IMR-90 (cell line): Measurements from ENCODE around the gene ERBB4. TPM values are rescaled to one million over a fixed set of nuclear protein-coding genes. Genes with fewer than 3 reads are reported as not detected.

Experiments used
- ATAC-seq: fragments of 200-7000 bp; cut with Tn5 transposase; 2 replicates; pipeline ENCODE4 v1.9.1; 2020; ENCODE audit warnings: low read depth, mild to moderate bottlenecking, moderate library complexity
- BruUV-seq: library from RNA; stranded (reverse); fragments of 400-500 nt; replicated peaks from 2 replicates; lab custom pipeline; 2021; lab: Mats Ljungman, UMichigan
- CTCF ChIA-PET: fragments of 300-600 bp; formaldehyde crosslinking; extraction: SDS; loops from one replicate; lab custom pipeline; 2021; ENCODE audit warnings: antibody characterized with exemption; lab: Yijun Ruan, JAX
- POLR2A ChIA-PET: fragments of 300-600 bp; sonication (Branson Sonifier 250); formaldehyde crosslinking; loops from one replicate; lab custom pipeline; 2022; ENCODE audit warnings: antibody characterized with exemption; ENCODE audit not compliant: unreplicated experiment; lab: Charles Lee
- DNase-seq: peaks from one replicate; pipeline ENCODE4 v3.0.0; 2013
- H2AFZ ChIP-seq: replicated peaks from 2 replicates; pipeline ENCODE3; 2013; ENCODE audit warnings: low read length, mild to moderate bottlenecking; ENCODE audit not compliant: poor library complexity
- H2AK5ac ChIP-seq: 2 replicates; pipeline ENCODE4 v1.6.1; 2013; ENCODE audit warnings: low read depth, low read length, inconsistent platforms
- H2AK9ac ChIP-seq: replicated peaks from 2 replicates; pipeline ENCODE3; 2013; ENCODE audit warnings: mild to moderate bottlenecking, low read depth, low read length, moderate library complexity; ENCODE audit not compliant: poor library complexity
- H2BK120ac ChIP-seq: 2 replicates; pipeline ENCODE4 v1.6.1; 2013; ENCODE audit warnings: low read depth, low read length, inconsistent platforms
- H2BK15ac ChIP-seq: 3 replicates; pipeline ENCODE4 v1.6.1; 2013; ENCODE audit warnings: low read depth, low read length, inconsistent platforms
- H2BK20ac ChIP-seq: 2 replicates; pipeline ENCODE4 v1.6.1; 2013; ENCODE audit warnings: low read depth, mild to moderate bottlenecking, inconsistent platforms, low read length, moderate library complexity
- H2BK5ac ChIP-seq: 2 replicates; pipeline ENCODE4 v1.6.1; 2013; ENCODE audit warnings: mild to moderate bottlenecking, low read depth, low read length, inconsistent platforms; ENCODE audit not compliant: poor library complexity, severe bottlenecking
- H3K14ac ChIP-seq: replicated peaks from 2 replicates; pipeline ENCODE4 v1.6.1; 2013; ENCODE audit warnings: low read depth, low read length, inconsistent platforms
- H3K18ac ChIP-seq: 2 replicates; pipeline ENCODE4 v1.6.1; 2013; ENCODE audit warnings: low read depth, low read length, control low read depth
- H3K23ac ChIP-seq: 2 replicates; pipeline ENCODE4 v1.6.1; 2013; ENCODE audit warnings: low read depth, low read length, inconsistent platforms
- H3K27ac ChIP-seq: 2 replicates; pipeline ENCODE4 v1.5.1; 2013; ENCODE audit warnings: mild to moderate bottlenecking, control low read depth, low read length; ENCODE audit not compliant: insufficient read depth
- H3K27me3 ChIP-seq: 2 replicates; pipeline ENCODE4 v1.6.1; 2013; ENCODE audit warnings: low read length; ENCODE audit not compliant: control insufficient read depth, insufficient read depth
- H3K36me3 ChIP-seq: 2 replicates; pipeline ENCODE4 v1.6.1; 2013; ENCODE audit warnings: low read length, mixed read lengths; ENCODE audit not compliant: control insufficient read depth, insufficient read depth
- H3K4ac ChIP-seq: 2 replicates; pipeline ENCODE4 v1.6.1; 2013; ENCODE audit warnings: low read depth, low read length, inconsistent platforms
- H3K4me1 ChIP-seq: 2 replicates; pipeline ENCODE4 v1.6.1; 2013; ENCODE audit warnings: low read length, mixed read lengths; ENCODE audit not compliant: control insufficient read depth, insufficient read depth
- H3K4me2 ChIP-seq: 2 replicates; pipeline ENCODE4 v1.6.1; 2013; ENCODE audit warnings: low read depth, mild to moderate bottlenecking, control low read depth, low read length, moderate library complexity
- H3K4me3 ChIP-seq: 2 replicates; pipeline ENCODE4 v1.5.1; 2013; ENCODE audit warnings: low read depth, mild to moderate bottlenecking, control low read depth, low read length, moderate library complexity; ENCODE audit not compliant: insufficient read depth
- H3K56ac ChIP-seq: 2 replicates; pipeline ENCODE4 v1.6.1; 2013; ENCODE audit warnings: low read length, inconsistent platforms; ENCODE audit not compliant: insufficient read depth; ENCODE audit errors: extremely low read depth
- H3K79me1 ChIP-seq, 2 experiments: 2 replicates each; pipeline ENCODE4 v1.6.1; 2013; ENCODE audit warnings: low read length in 2 of 2, inconsistent platforms in 1 of 2, low read depth in 1 of 2
- H3K9ac ChIP-seq: 2 replicates; pipeline ENCODE4 v1.6.1; 2013; ENCODE audit warnings: low read depth, low read length, control low read depth
- H3K9me1 ChIP-seq: 2 replicates; pipeline ENCODE4 v1.6.1; 2013; ENCODE audit warnings: low read length, inconsistent platforms; ENCODE audit not compliant: insufficient read depth
- H3K9me3 ChIP-seq: 2 replicates; pipeline ENCODE4 v1.6.1; 2013; ENCODE audit warnings: low read length; ENCODE audit not compliant: control insufficient read depth, insufficient read depth
- H4K20me1 ChIP-seq: 2 replicates; pipeline ENCODE4 v1.6.1; 2013; ENCODE audit warnings: low read length, inconsistent platforms; ENCODE audit not compliant: insufficient read depth
- H4K5ac ChIP-seq: 2 replicates; pipeline ENCODE4 v1.6.1; 2013; ENCODE audit warnings: mild to moderate bottlenecking, low read depth, low read length, control low read depth
- H4K8ac ChIP-seq, 2 experiments: 2 replicates each; pipeline ENCODE4 v1.6.1; 2013; ENCODE audit warnings: low read depth in 2 of 2, low read length in 2 of 2, control low read depth in 1 of 2, inconsistent platforms in 1 of 2
- H4K91ac ChIP-seq: 2 replicates; pipeline ENCODE4 v1.6.1; 2013; ENCODE audit warnings: low read depth, low read length, inconsistent platforms; ENCODE audit not compliant: insufficient read depth
- CEBPB ChIP-seq: IDR thresholded peaks from 2 replicates; pipeline ENCODE4 v1.6.1; 2012; ENCODE audit warnings: low read depth, low read length, improper control_type of control experiment
- ELK1 ChIP-seq: fragments of 150-350 bp; IDR thresholded peaks from 2 replicates; pipeline ENCODE4 v1.6.1; 2016; ENCODE audit warnings: low read depth, mild to moderate bottlenecking, low read length, moderate library complexity, borderline replicate concordance
- MAZ ChIP-seq: IDR thresholded peaks from 2 replicates; pipeline ENCODE4 v1.6.1; 2012; ENCODE audit warnings: low read depth, mild to moderate bottlenecking, low read length, improper control_type of control experiment, moderate library complexity, borderline replicate concordance
- WGBS, 2 experiments: methylation state at CpG; one replicate each; pipeline versions ENCODE4 v1.1.5 to v1.1.7; 2013; ENCODE audit warnings: missing lambda C conversion rate in 2 of 2; ENCODE audit not compliant: insufficient read length in 1 of 2; ENCODE audit errors: extremely low coverage in 2 of 2; 5-methylcytosine and 5-hydroxymethylcytosine counted together
- dilution Hi-C: fragments of 300-500 bp; cut with HindIII; formaldehyde crosslinking; loops from one replicate; pipeline ENCODE4 v1.14.3; 2018; ENCODE audit warnings: low sequenced_read_pairs; ENCODE audit not compliant: unreplicated experiment
- in situ Hi-C: fragments of 300-500 bp; cut with MboI; formaldehyde crosslinking; loops from 3 replicates; pipeline ENCODE4 v1.14.3; 2019; ENCODE audit warnings: low sequenced_read_pairs, inconsistent platforms, mixed read lengths
- intact Hi-C: fragments of 100-400 bp; cut with micrococcal nuclease; formaldehyde crosslinking; loops from 2 replicates; pipeline ENCODE4 v1.10.0; 2022
- polyA plus RNA-seq, 3 experiments: library from polyadenylated mRNA; depleted of rRNA; stranded (reverse); fragments of >200 nt; gene quantifications; 2 replicates each; pipeline ENCODE4 v1.2.3, GENCODE V29; 2012; ENCODE audit warnings: low replicate concordance in 1 of 3
- total RNA-seq: library from RNA; depleted of rRNA; stranded (reverse); fragments of >200 nt; gene quantifications from 2 replicates; pipeline ENCODE4 v1.2.3, GENCODE V29; 2012

Gene ERBB4
- total and polyA plus RNA-seq, 2 of the 4 experiments (the other 2 are of a cell fraction), result not detected

- H2BK5ac ChIP-seq, result no peak overlapping the region
- 0% methylated on average over 1 of the region's 6 CpGs; no CpG with 5 or more reads in 1 of the 2 experiments for WGBS, 2 experiments
- no peak overlapping the region for H2AFZ ChIP-seq
- H3K27ac ChIP-seq, result no peak overlapping the region
- intact Hi-C loops, result no loop called here
- no peak overlapping the region for H3K4ac ChIP-seq
- H4K8ac ChIP-seq, result no peak overlapping the region
- H3K4me1 ChIP-seq, result no peaks in the 10 kb centered on the region
- no peak overlapping the region for H2BK20ac ChIP-seq
- no peak overlapping the region for H2BK15ac ChIP-seq
- no peak overlapping the region for H4K91ac ChIP-seq
- in situ Hi-C loops, result no loop called here
- H3K27me3 ChIP-seq, result no peaks in the 10 kb centered on the region
- no peak for DNase-seq
- no peak overlapping the region for H2AK5ac ChIP-seq
- H3K14ac ChIP-seq, result no peak overlapping the region
- no peak overlapping the region for H3K4me3 ChIP-seq
- H3K18ac ChIP-seq, result no peak overlapping the region
- ChIA-PET CTCF (no interaction called here), POLR2A (no interaction called here)
- peaks cover 9% of the 10 kb centered on the region for H3K9me3 ChIP-seq
- H3K79me1 ChIP-seq, result no peaks in the 10 kb centered on the region
- H2BK120ac ChIP-seq, result no peak overlapping the region
- TF ChIP-seq CEBPB, result no peak
- no peak for TF ChIP-seq MAZ
- TF ChIP-seq ELK1, result no peak
- H3K23ac ChIP-seq, result no peak overlapping the region
- H3K4me2 ChIP-seq, result no peak overlapping the region
- BruUV-seq, result no TSS peak
- no peaks in the 10 kb centered on the region for H3K9me1 ChIP-seq
- H3K9ac ChIP-seq, result no peak overlapping the region
- no peak overlapping the region for H2AK9ac ChIP-seq
- no peaks in the 10 kb centered on the region for H3K36me3 ChIP-seq
- dilution Hi-C loops, result no loop called here
- H3K56ac ChIP-seq, result no peak overlapping the region
- no peaks in the 10 kb centered on the region for H4K20me1 ChIP-seq
- ATAC-seq, result no peak
- H4K5ac ChIP-seq, result no peak overlapping the region
Measured at GRCh38 chr2:211347328-211347727, 1191.3 kb downstream of the ERBB4 start.
